Left ventricle myocardium superior (tissue), 1 donor: Measurements from ENCODE around the gene OR2V2. TPM values are rescaled to one million over a fixed set of nuclear protein-coding genes. Genes with fewer than 3 reads are reported as not detected.
A peak's percentile ranks its signal among the peaks of the same experiment; 100 is the strongest.
"Not testable (repeated sequence)": the region's sequence is repeated elsewhere in the genome, so short reads cannot be mapped to it uniquely, and the experiment has no call there.

Experiments
- ATAC-seq: fragments of 200-7000 bp; cut with Tn5 transposase; one replicate; pipeline ENCODE4 v1.9.1; 2020; ENCODE audit warnings: mild to moderate bottlenecking, moderate library complexity
- DNase-seq: peaks from one replicate; pipeline ENCODE4 v3.0.0-alpha.2; 2020
- intact Hi-C: fragments of 100-400 bp; cut with micrococcal nuclease; formaldehyde crosslinking; loops from one replicate; pipeline ENCODE4 v1.11.0; 2022
- total RNA-seq: library from RNA; stranded (reverse); fragmentation: NEBNext Ultra II Directional; extraction: Animal tissue kit (Norgen Biotek cat#: 25700); gene quantifications from one replicate; pipeline ENCODE4 v1.2.1, GENCODE V29; 2021
- donor health status: DM: no; HTN: yes; CAD: no; lungs with severe emphysema.

OR2V2 gene
- total RNA-seq, 1 donor from 2014 or later: not detected

DNA sequence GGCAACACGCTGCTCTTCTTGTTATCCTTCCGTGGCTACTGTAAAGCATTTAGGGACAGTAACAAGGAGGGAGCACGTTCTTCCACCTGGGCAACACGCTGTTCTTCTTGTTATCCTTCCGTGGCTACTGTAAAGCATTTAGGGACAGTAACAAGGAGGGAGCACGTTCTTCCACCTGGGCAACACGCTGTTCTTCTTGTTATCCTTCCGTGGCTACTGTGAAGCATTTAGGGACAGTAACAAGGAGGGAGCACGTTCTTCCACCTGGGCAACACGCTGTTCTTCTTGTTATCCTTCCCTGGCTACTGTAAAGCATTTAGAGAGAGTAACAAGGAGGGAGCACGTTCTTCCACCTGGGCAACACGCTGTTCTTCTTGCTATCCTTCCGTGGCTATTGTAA, 33.8 kb upstream of the OR2V2 start:
- intact Hi-C loops, ATAC-seq, DNase-seq: not testable (repeated sequence)

DNA sequence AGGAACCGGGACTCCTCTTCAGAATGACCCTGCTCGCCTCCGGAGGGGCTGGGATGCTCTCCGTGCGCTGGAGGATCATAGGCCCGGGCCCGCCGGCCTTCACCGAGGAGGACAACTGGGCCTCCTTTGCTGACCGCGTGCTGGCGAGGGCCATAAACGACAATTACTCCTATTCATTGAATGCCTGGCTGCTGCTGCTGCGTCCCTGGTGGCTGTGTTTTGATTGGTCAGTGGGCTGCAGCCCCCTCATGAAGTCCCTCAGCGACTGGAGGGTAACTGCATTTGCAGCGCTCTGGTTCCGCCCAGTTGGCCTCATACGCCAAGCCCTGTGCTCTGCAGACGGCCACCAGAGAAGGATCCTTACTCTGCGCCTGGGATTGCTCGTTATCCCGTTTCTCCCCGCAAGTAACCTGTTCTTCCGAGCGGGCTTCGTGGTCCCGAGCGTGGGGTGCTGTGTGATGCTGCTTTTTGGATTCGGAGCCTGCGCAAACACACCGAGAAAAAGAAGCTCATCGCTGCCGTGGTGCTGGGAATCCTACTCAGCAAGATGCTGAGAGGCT, 33.0 kb upstream of the OR2V2 start:
- intact Hi-C loops: no loop called here
- ATAC-seq: no peak
- no peak for DNase-seq

DNA sequence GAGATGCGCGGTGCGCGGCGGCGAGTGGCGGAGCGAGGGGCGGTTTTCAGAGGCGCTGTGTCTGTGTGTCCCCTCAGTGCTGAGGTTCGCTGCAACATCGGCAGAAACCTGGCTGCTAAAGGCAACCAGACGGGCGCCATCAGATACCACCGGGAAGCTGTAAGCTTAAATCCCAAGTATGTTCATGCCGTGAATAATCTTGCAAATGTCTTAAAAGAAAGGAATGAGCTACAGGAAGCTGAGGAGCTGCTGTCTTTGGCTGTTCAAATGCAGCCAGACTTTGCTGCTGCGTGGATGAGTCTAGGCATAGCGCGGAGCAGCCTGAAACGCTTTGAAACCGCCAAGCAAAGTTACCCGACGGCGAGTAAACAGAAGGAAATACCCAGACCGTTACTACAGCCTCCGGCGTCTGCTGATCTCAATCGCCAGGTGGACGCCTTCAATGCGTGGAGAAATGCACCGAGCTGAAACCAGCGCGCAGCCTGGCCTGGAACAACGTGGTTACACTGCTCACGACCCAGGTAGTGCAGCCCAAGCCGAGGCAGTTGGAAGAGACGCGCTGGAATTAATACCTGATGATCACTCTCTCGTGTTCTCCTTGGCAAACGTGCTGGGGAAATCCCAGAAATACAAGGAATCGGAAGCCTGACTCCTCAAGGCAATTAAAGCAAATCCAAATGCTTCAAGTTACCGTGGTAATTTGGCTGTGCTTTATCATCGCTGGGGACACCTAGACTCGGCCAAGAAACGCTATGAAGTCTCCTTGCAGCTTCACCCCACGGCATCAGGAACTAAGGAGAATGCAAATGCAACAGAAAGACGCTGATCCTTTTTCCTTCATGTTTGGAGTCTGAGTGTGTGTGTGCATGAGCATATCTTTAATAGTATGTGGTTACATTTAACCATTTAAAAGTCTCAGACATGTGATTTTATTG, 32.3 kb upstream of the OR2V2 start:
- DNase-seq: no peak
- intact Hi-C loops: no loop called here
- no peak for ATAC-seq

DNA sequence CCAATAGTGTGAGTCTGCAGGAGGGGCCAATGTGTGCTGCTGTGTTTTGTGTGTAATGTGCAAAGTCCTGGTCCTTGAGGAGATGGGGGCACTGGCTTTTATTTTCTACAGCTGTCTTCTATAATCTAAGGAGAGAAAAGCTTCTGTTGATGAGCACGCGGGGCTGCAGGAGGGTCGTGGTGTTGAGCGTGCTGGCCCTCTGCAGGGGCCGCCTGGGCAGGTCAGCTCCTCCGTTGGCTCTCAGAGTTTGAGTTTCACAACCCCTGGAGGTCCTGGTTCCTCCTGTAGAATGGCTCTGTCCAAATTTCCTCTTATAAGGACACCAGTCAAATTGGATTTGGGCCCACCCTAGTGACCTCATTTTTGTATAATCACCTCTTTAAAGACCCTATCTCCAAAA, 29.0 kb upstream of the OR2V2 start:
- no peak for ATAC-seq
- intact Hi-C loops: no loop called here

DNA sequence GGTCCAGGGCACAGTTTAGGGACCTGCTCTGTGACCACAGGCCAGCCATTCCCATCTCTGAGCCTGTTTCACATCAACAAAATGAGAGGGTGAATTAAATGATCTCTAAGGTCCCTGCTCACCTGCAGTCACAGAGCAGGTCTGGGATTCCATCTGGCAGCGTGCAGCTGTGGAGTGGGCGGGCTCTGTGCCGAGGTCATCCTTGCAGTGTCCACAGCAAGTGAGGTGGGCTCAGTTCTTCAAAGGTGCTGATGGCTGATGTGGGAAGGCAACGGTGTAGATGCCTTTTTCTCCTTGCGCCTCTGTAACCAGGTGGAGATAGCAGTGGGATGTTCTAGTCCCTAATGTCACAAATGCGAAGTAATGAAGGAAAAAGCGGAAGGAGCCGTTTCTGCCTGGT, 28.3 kb upstream of the OR2V2 start:
- DNase-seq (no peak), ATAC-seq (no peak)
- intact Hi-C loops: no loop called here

More for the DNA sequence above, 29.0 kb upstream of the OR2V2 start:
- DNase-seq: no peak

DNA sequence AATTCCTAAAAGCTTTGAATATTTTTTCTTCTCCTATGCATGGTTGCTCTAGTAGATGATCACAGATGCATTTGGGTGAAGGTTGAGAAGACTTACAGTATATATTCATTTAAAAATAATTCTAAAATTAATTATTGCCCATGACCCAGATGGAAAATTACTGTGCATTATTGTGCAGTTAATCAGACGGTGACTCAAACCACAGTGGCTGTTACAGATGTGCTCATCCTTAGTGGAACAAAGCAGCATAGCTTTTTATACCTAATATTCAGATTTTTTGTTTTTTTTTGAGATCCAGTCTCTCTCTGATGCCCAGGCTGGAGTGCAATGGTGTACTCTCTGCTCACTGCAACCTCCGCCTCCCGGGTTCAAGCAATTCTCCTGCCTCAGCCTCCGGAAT, 27.1 kb upstream of the OR2V2 start:
- ATAC-seq: no peak
- intact Hi-C loops: no loop called here
- DNase-seq: no peak

DNA sequence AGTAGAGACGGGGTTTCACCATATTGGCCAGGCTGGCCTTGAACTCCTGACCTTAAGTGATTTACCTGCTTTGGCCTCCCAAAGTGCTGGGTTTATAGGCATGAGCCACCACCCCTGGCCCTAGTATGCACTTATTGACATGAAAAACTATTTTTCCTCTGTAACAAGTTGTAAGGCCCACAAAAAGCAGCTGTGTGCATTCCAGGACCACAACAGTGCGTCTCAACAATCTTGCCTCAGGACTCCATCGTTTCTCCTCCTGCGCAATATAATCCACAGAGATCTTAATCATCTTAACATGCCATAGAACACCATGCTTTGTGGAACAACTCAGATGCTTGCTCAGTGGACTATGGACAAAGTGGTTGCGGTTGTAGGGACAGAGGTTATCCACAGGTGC, 26.6 kb upstream of the OR2V2 start:
- DNase-seq: no peak
- intact Hi-C loops: no loop called here
- ATAC-seq: no peak

DNA sequence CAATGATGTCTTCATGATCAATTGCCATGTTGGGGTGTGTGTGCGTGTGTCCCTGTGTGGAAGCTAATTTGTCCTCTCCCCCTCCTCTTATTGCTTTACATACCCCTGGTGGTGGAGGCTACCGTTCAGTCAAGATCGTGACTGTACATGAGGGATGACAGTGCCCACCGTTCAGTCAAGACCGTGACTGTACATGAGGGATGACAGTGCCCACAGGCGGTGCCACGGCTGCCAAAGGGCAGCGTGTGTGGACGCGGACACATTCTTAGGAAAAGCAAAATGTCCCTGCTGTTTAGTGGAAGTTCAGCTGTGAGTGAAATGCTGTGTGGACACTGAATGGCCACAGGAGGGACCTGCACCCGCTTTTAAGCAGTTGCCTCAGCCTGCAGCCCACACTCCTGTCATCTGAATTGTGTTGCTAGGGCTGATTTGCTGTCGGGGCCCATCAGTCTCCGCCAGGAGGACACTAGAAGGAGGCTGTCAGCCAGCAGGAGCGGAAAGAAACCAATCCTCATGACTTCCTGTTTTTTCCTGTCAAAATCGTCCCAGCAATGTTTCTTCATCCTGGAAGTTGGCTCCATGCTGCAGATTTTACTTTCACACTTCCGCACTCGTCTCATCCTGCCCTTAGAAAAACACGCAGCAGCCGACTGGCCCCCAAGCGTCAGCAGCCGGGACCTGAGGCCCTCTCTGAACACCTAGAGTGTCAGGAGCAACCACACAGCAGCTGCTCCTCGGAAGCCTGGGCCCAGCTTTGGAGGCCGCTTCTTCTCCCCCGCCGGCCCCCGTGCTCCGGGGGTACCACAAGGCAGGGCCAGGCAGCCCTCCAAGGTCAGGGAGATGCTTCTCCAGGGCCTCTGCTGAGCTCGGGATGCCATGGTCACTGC, 25.5 kb upstream of the OR2V2 start:
- ATAC-seq (peak; percentile 26), DNase-seq (no peak)
- intact Hi-C loops: no loop called here

DNA sequence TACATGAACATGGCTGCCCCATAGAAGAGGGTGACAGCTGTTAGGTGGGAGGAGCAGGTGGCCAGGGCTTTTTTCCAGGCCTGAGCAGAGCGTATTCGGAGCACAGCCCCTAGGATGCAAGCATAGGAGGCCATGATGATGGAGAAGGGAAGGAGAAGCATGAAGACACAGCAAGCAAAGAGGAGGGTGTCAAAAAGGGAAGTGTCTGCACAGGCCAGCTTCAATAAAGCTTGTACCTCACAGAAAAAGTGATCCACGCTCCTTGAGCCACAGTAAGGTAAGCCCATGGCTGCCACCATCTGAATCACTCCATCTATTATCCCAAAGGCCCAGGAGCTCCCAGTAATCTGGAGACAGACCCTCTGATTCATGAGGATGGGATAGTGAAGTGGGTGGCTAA, 22.9 kb upstream of the OR2V2 start:
- intact Hi-C loops: no loop called here
- DNase-seq: no peak
- ATAC-seq: no peak

DNA sequence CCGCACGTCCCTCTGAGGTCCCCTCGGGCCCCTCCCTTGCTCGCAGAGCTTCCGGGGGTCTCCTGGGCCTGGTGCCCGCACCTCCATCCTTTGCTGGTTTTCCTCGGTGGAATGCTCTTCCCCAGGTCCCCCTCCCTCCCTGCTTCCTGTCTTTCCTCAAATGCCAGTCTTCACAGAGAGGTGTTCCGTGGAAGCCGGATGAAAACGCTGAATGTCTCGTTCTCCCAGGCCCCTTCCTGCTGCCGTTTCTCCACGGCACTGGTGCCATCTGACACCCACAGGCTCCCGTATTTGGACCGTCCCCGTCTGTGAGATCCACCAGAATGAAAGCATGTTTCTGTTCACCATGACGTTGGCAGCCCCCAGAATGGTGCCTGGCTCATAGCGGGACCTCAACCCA, 20.5 kb upstream of the OR2V2 start:
- no peak for DNase-seq
- no peak for ATAC-seq
- intact Hi-C loops: no loop called here

DNA sequence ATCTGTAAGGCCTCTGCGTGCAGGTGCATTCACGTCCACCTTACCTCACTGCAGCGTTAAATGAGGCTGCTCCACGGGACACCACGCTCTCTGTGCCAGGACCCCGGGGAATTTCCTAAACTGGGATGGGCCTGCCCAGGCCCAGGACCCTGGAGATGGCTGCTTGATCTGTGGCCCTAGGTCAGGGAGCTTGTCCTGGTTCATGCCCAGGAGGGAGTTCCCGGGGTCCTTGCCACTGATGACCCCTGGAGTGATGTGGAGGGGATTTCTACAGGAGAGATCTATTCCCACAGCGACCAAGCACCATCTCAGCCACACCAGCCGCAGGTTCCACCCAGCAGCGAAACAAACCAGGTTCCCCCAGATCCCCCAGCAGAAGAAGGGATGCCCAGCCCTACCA, 19.9 kb upstream of the OR2V2 start:
- no peak for DNase-seq
- no peak for ATAC-seq
- intact Hi-C loops: no loop called here

DNA sequence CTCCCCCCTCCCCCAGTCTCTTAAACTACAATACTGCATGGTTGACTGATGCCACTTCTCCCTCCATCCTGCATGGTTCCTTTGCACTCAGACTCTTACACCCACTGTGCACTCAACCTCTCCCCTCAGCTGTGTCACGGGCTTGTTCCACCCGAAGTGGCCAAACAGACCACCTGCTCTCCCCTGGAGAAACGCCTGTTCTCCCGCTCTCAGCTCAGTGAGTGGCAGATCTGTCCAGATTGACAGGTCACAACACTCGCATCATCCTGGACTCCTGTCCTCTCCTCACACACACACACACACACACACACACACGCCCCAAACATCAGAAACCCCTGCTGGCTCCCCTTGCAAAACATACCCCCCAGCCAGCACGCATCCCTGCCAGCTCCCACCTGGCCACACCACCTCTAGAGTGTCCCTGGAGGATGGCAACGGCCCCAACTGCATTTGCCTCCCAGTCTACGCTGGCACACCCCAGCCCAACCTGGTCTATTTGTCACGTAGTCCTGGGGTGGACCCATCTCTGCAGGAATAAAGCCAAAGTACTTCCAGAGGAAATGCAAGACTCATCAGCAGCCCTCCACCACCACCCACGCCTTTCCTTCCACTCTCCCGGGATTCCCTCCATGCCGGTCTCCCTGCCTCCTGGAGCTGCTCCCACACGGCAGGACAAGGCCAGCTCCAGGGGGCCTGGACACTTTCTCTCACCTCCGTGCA, 19.3 kb upstream of the OR2V2 start:
- intact Hi-C loops: no loop called here
- ATAC-seq (no peak), DNase-seq (no peak)

DNA sequence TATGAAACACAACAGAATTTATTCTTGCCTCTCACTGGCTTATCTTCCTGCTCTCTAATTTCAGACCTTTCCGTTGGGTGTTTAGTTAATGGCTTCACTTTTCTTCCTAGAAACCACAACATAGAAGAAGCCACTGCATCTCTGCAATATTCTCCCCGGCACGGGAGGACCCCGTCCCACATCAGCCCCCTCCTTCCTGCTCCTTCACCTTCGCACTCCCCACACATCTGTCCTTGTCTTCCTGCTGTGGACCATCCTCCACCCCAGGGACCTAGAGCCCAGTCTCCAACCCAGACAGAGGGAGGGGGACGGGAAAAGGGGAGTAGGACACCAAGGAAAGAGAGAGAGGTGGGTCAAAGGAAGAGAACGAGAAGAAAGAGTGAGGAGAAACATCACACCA, 17.8 kb upstream of the OR2V2 start:
- DNase-seq: no peak
- ATAC-seq: no peak
- intact Hi-C loops: no loop called here

DNA sequence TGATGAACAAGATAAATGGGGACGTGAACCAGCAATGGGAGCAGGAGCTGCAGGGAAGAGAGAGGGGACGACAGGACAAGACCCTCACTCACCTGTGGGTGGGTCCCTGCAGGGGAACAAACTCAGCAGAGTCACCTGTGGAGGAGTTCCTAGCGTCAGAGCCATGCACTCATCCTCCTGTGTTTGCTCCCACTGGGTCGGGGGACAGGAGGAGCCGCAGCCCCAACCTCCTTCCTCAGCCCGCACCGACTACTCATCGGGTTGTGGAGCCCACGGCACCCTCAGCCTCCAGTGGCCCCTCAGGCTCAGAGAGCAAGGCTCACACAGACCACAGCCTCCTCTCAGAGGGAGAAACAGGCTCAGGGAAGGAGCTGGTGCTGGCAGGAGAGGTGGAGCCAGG, 17.3 kb upstream of the OR2V2 start:
- ATAC-seq, intact Hi-C loops, DNase-seq: not testable (repeated sequence)

DNA sequence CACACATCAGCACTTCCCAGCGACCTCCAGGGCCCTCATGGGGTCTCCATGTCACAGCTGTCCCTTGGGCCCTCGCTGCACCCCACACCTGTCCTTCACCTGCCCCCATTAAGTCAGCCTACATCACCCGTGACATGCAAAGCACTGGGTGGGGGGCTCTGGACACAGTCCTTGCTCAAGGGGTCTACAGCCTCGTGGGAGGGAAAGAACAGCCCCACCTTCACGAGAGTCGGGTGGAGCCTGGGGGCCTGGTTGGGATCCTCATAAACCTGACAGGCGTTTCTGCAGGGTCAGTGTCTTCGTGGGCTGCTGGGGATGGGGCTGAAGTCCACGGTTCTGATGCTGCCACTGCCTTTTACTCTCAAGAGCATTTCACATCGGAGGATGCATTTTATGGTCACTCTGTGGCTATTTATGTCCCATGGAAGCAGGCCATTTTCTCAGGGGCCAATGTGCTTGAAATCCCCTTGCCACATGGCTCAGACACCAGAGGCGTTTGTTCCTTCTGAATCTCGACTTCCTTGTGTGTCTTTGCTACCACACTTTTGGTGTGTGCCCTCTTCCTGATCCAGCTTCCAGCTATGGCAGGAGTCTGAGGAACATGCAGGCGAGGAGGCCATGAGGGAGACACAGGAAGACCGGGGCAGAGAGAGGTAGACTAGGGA, 16.4 kb upstream of the OR2V2 start, which contains the start of gene OR2V1:
OR2V1 (minus strand) TSS at position 338 of the 665 bp plus-strand sequence. CDS start 5,865 bp downstream, outside the sequence.
- DNase-seq (no peak), ATAC-seq (no peak)

DNA sequence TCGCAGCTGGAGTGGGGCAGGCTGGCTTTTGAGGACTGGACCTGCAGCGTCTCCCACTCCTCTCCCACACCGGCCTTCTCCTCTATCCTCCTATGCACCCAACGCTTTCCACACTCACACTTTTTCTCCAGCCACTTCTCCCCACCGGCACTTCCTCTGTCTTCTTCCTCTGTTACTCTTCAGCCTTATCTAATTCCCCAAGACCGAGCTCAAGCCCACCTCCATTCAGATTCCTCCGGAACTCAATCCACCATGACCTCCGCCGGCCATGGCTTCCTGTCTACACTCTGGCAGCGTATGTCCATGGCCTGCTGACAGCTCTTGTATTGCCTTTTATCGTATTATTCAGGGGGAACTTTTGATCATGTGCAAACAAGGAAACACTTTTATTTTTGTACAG, 15.9 kb upstream of the OR2V2 start:
- intact Hi-C loops: no loop called here
- ATAC-seq (no peak), DNase-seq (no peak)

More for the DNA sequence above, 16.4 kb upstream of the OR2V2 start, which contains the start of gene OR2V1:
- intact Hi-C loops: no loop called here

DNA sequence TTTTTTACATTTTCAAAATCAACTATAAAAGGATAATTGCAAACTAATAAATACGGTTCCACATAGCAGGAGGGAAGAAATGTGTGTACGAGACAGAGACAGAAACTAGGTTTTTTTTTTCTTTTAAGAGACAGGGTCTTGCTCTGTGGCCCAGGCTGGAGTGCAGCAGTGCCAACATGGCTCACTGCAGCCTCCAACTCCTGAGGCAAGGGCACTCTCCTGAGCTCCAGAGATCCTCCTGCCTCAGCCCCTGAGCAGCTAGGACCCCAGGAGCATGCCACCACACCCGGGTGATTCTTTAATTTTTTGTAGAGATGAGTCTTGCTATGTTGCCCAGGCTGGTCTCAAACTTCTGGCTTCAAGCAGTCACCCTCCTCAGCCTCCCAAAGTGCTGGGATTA, 14.3 kb upstream of the OR2V2 start:
- ATAC-seq (no peak), DNase-seq (no peak)
- intact Hi-C loops: no loop called here

DNA sequence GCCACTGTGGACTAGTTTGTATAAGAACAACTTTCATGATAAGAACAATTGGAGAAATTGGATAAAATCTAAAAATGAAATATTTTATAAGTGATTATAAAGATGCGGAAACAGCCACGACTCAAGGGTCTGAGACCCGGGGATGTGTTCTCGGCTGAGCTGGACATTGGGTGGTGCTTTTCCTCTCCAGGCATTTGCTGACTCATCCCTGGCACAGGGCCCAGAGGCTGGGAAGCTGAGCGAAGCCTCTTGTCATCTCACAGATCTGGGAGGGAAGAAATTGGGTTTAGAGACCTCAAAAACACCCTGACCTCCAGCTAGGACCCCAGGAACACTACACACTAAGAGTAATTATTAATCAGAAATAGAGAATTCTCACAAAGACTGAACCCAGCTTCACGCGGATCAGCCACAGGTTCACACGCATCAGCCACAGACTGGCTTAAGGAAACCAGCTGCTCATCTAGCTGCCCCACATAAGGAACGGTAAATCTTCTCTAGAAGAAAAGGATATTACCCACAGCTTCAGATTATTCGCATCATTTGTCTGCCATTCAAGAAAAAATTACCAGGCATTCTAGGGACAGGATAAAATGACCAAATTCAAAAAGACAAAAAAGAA, 13.7 kb upstream of the OR2V2 start:
- no peak for ATAC-seq
- DNase-seq: peak; percentile 83
- intact Hi-C loops: no loop called here
